VCaP (cell line): Measurements from ENCODE around the gene OR1I1.

ENCODE experiments used
- H3K27ac ChIP-seq: fragments of 450-650 bp; 2 replicates; pipeline ENCODE4 v1.5.1; 2017
- TF ChIP-seq, protein P1 (sequence below): fragments of 450-650 bp; conservative IDR thresholded peaks from 2 replicates; pipeline ENCODE4 v1.5.1; 2017; ENCODE audit warnings: mild to moderate bottlenecking, moderate library complexity

The OR1I1 gene

DNA sequence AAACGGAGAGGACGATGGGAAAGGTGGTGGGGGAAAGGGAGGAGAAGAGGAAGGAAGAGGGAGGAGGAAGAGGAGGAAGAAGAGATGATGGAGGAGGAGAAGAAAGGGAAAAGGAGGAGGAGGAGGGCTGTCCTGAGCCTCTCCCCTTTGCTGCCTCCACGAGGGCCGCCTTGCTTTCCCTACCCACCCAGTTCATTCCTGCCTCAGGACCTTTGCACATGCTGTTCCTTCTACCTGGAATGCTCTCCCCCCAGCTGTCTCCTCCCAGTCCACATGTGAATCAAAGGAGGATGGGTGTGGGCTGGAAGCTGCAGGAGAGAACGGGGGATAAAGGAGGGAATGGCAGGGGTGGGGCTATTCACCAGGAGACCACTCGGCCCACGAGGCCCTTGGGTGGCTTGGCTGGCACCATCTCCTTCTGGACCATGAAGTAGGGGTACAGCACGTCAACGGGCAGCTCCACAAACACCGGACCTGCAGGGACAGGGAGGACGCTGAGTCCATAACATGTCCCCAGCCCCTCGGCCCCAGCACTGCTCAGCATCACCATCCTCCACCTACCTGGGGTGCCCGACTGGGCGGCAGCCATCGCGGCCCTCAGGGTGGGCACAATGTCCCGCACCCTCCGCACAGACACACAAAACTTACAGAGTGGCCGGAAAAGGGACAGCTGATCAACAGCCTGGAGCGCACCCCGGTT, 40.5 kb downstream of the OR1I1 start:
- TF ChIP-seq, protein P1, sequence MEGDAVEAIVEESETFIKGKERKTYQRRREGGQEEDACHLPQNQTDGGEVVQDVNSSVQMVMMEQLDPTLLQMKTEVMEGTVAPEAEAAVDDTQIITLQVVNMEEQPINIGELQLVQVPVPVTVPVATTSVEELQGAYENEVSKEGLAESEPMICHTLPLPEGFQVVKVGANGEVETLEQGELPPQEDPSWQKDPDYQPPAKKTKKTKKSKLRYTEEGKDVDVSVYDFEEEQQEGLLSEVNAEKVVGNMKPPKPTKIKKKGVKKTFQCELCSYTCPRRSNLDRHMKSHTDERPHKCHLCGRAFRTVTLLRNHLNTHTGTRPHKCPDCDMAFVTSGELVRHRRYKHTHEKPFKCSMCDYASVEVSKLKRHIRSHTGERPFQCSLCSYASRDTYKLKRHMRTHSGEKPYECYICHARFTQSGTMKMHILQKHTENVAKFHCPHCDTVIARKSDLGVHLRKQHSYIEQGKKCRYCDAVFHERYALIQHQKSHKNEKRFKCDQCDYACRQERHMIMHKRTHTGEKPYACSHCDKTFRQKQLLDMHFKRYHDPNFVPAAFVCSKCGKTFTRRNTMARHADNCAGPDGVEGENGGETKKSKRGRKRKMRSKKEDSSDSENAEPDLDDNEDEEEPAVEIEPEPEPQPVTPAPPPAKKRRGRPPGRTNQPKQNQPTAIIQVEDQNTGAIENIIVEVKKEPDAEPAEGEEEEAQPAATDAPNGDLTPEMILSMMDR: no peak
- H3K27ac ChIP-seq: no peak overlapping the region

DNA sequence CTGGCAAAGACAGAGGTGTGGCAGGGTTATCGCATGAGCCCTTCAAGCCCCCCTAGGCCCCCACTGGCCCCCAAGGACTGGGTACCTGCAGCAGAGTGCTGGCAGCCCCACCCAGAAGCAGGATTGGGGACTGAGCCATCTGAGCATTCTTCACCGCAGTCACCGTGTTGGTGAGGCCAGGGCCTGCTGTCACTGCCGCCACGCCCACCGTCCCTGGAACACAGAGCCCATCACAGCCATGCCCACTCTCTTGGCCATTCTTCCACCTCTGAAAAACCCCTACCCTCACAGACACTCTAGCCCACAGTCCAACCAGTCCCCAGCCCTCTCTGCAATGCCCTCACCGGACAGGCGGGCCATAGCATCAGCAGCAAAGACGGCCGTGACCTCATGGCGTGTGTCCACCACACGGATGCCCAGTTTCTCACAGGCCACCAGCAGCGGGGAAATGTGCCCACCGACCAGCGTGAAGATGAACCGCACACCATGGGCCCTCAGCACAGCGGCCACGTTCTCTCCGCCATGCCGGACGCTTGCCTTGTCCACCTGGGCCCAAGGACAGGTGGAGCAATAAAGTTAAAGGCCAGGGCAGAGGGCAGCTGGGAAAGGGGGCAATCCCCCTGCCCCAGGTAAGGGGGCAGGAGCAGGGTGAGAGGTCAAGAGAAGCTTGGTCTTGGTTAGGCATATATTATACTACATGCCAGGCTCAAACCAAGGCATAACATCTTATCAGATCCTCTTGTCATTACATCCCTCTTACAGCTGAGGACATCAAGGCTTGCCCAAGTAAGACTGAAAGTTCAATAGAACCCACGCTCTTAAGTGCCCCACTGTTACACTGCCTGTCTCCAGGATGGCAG, 41.2 kb downstream of the OR1I1 start:
- H3K27ac ChIP-seq: peak overlapping the region; percentile 83
- TF ChIP-seq, protein P1: no peak

DNA sequence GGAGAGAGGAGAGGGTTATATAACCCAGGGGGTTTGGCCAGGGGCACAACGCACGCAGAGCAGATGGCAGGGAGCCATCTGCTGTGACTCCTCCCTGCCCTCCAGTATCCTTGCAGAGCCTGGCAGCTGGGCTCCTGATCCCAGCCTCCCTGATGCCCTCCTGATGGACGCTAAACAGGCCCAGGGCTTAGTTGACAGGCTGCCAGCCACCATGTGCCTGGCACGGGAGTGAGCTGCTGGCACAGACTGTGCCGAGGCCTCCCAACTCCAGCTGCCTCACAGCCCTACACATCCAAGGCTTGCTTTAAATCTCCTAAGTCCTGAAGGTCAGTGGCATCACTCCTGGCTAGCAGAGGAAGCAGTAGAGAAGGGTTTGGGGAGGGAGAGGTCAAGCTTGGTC, 41.9 kb downstream of the OR1I1 start:
- peak overlapping the region; percentile 83 for H3K27ac ChIP-seq
- TF ChIP-seq, protein P1: no peak

DNA sequence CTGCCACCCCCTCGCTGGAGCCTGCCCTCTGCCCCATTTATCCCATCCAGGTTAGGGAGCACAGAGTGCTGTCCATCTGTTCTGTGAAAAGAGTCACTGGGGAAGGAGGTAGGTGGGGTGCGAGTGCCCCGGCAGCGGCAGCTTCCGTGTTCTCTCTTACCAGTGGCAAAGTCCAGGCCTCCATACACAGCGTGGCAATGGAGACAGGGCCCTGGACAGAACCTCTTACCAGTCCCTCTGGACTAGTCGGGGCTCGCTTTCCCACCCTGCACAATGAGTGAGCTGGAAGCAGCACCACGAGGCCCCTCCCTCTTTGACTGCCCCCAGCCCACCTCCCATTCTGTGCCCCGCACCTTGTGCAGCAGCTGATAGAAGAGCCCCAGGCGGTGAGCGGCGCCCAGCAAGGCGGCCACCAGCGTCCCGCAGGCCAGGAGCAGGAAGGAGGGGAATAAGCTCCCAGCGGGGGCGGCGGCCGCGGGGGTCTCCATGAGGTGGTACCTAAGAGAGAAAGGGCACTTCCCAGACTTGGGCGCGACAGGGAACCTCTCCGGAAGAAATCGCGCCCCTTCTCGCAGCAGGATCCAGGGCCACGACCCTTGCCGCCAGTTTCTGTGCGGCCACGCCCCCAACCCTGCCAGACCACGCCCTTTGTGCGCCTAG, 42.7 kb downstream of the OR1I1 start:
- H3K27ac ChIP-seq: peak overlapping the region; percentile 83
- TF ChIP-seq, protein P1: no peak

DNA sequence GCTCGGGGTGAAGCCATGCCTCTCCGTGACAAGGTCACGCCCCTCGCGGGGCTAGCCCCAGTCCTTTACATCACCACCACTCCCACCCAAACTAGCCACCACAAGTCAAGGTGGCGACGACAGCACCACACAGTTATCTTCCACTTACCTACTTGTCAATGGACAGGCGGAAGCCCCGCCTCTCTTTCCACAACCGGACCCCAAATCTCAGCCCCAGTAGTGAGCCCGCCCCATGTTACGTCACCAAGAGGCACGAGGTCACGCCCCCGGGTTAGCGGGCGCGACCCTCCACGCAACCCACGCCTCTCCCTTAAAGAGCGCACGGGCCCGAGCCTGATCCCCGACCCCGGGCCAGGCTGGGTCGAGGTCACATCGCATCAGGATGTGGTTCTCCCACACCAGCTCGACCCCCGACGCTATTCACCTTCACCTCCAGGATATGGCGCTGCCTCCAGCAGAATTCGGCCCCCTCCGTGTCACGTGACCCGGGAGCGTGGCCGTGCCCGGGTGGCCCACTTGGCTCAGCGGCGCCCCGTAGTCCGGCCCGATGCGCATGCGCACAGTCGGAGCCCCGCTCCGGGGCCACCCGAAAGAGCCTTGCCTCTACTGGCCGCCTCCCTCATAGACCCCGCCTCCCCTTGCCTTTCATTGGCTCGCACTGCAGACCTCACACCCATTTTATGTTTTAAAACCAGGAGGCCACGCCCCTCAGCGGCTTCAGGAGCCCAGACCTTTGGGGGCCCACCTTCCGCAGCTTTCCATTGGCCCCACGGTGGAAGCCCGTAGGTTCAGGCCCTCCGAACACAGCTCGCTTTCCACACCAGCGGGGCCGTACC, 43.4 kb downstream of the OR1I1 start:
- peak overlapping the region; percentile 83 for H3K27ac ChIP-seq
- TF ChIP-seq, protein P1: no peak; the same call in 1 of the 2 replicates

DNA sequence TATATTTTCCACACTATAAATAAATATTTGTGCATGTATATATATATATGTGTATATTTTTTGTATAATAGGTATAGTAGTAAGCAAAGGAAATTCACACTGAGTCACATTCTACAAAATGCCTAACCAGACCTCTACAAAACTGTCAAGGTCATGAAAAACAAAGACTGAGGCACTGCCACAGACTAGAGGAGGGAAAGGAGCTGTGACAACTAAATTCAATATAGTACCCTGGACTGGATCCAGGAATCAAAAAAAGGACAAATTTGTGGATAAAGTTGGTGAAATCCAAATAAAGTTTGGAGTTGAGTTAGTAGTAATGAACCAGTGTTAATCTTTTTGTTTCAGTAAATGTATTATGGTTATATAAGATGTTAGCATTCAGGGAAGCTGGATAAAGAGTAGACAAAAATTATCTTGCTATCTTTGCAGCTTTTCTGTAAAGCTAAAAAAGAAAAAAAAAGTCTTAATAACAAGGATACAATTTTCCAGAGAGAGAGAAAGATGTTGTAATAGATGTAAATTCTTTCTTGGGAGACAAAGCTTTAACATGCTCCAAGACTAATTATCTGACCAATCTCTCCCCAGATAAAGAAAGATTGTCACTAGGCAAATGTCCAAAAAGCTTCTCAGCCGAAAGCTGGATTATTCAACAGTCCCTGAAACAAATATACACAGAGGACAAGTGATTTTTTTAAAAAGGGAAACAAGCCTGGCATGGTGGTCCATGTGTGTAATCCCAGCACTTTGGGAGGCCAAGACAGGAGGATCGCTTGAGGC, 44.3 kb downstream of the OR1I1 start:
- TF ChIP-seq, protein P1: no peak
- peak overlapping the region; percentile 83; the same call in 1 of the 2 replicates for H3K27ac ChIP-seq
